Purkinje cell (primary cell): ENCODE data around the gene IMMP2L. TPM values are rescaled to one million over a fixed set of nuclear protein-coding genes. Genes with fewer than 3 reads are reported as not detected.

Source experiments
- polyA plus RNA-seq: library from polyadenylated mRNA; unstranded; fragments of >200 nt; fragmentation: Nextera tagmentation; gene quantifications from 2 replicates; pipeline ENCODE4 v1.2.1, GENCODE V29; 2014

Gene IMMP2L
- 33.4 and 43.3 TPM in 2 replicates for polyA plus RNA-seq

DNA sequence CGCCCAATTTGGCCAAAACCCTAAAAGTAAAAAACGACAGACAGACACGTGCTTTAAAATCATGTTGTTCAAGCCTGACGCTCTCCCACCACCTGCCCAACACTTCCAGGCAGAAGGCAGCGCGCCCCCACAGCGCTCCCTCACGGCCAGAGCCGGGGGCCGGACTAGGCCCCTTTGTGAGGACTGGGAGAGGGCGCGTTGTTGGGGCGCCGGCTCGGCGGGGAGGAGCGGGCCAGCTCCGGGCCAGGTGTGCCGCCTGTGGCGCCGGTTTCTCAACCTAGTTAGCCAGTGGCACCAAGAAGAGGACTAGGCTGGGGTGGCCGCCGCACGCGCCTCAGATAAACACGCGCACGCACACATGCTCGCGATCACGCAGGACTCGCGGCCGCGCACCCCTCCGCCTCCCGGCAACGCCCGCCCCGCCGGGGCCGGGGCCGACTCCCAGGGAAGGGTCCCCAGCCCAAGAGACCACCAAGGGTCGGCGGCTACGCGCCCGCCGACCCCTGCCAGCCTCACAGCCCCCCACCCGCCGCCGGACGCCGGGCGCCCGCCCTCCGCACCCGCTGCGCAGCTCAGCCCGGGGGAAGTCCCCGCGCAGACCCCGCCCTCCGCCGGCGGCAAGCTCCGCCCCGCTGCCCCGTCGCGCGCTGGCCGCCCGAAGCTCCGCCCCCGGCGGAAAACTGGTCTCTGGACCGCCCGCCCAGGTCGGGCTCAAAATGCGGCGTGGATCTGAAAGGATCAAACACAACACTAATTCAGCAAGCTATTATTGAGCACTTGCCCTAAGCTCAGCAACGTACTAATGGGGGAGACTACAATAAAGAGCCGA is at the start of gene IMMP2L:
IMMP2L (minus strand) TSS at position 589 of the 829 bp plus-strand sequence.

DNA sequence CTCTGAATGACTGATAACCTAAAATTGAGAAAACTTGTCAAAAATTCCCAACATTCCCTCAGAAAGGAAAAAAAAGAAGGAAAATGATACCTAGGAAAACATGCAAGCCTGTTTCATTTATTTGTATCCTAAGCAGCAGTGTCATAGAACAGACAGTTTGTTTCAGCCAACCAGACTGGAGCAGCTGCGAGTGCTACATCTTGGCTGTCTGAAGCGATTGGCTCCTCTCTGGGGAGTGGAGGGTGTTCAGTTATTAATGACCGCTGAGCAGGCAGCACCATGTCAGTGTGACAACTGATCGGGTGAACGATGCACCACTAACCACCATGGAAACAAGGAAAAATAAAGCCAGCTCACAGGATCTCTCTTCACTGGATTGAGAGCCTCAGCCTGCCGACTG is 471.4 kb downstream of the IMMP2L start, which contains the start of gene LRRN3:
LRRN3 (plus strand) TSS at position 282 of the 400 bp plus-strand sequence. CDS start 31,646 bp downstream, outside the sequence.

